GM21529 (cell line): ENCODE data around the gene FRMD5.
"Not testable (repeated sequence)": the region's sequence is repeated elsewhere in the genome, so short reads cannot be mapped to it uniquely, and the experiment has no call there.

Source experiments
- ATAC-seq: cut with Tn5 transposase; IDR thresholded peaks from one replicate; pipeline ENCODE4 v1.9.1; 2021; ENCODE audit not compliant: unreplicated experiment

Gene FRMD5

GRCh38 chr15:44034933-44035624 lies 160.0 kb downstream of the FRMD5 start:
- no peak for ATAC-seq

GRCh38 chr15:44034334-44034733 lies 160.7 kb downstream of the FRMD5 start:
- no peak for ATAC-seq

- ATAC-seq: no peak
Measured at GRCh38 chr15:44033894-44034293, 161.2 kb downstream of the FRMD5 start.

- ATAC-seq: not testable (repeated sequence)
Measured at GRCh38 chr15:44032820-44033219, 162.3 kb downstream of the FRMD5 start.

GRCh38 chr15:44029940-44030568 lies 165.0 kb downstream of the FRMD5 start:
- ATAC-seq: no peak

- ATAC-seq: no peak
Measured at GRCh38 chr15:44029003-44029402, 166.1 kb downstream of the FRMD5 start.

GRCh38 chr15:44028349-44028748 lies 166.7 kb downstream of the FRMD5 start:
- ATAC-seq: no peak

- no peak for ATAC-seq
Measured at GRCh38 chr15:44024155-44024554, 170.9 kb downstream of the FRMD5 start.

GRCh38 chr15:44023176-44023575 lies 171.9 kb downstream of the FRMD5 start:
- ATAC-seq: no peak

- ATAC-seq: no peak
Measured at GRCh38 chr15:44018151-44018550, 176.9 kb downstream of the FRMD5 start.

- no peak for ATAC-seq
Measured at GRCh38 chr15:44015545-44016305, 179.3 kb downstream of the FRMD5 start.

GRCh38 chr15:44011238-44011854 lies 183.7 kb downstream of the FRMD5 start:
- ATAC-seq: no peak

- no peak for ATAC-seq
Measured at GRCh38 chr15:44010089-44010488, 185.0 kb downstream of the FRMD5 start.

- ATAC-seq: no peak
Measured at GRCh38 chr15:44009038-44009437, 186.0 kb downstream of the FRMD5 start.

- ATAC-seq: not testable (repeated sequence)
Measured at GRCh38 chr15:44000248-44000647, 194.8 kb downstream of the FRMD5 start.

- ATAC-seq: no peak
Measured at GRCh38 chr15:43998607-43999006, 196.5 kb downstream of the FRMD5 start.

- ATAC-seq: no peak
Measured at GRCh38 chr15:43991206-43991605, 203.9 kb downstream of the FRMD5 start.

- no peak for ATAC-seq
Measured at GRCh38 chr15:43989938-43990337, 205.1 kb downstream of the FRMD5 start.

GRCh38 chr15:43988900-43989299 lies 206.2 kb downstream of the FRMD5 start:
- ATAC-seq: no peak

- no peak for ATAC-seq
Measured at GRCh38 chr15:43987924-43988323, 207.1 kb downstream of the FRMD5 start.

GRCh38 chr15:43985976-43986680 lies 208.9 kb downstream of the FRMD5 start:
- no peak for ATAC-seq
